ENCODE data around the gene ZNF169. TPM values are rescaled to one million over a fixed set of nuclear protein-coding genes. Genes with fewer than 3 reads are reported as not detected.
"Not testable (repeated sequence)": the region's sequence is repeated elsewhere in the genome, so short reads cannot be mapped to it uniquely, and the experiment has no call there.

ZNF169 gene
- total RNA-seq, 4 donors from 2014 or later = 5.1 to 28.5 (median 10.4) TPM

GRCh38 chr9:94213511-94214124 lies 45.5 kb upstream of the ZNF169 start:
- Histone ChIP-seq H3K27ac (no peak overlapping the region), H3K27me3 (no peaks in the 10 kb centered on the region), H3K36me3 (no peaks in the 10 kb centered on the region), H3K9me3 (no peaks in the 10 kb centered on the region), H3K4me1 (no peaks in the 10 kb centered on the region), H3K4me3 (no peak overlapping the region)
- TF ChIP-seq CTCF (IDR thresholded peaks at IDR 0.05) = peak; percentile 79 to 92 (median 88)
- no peak for TF ChIP-seq POLR2A (IDR thresholded peaks at IDR 0.05)
- intact Hi-C loops (cut with DNase I; ENCODE audit: low total_unique reads) = loop anchor here (2.0 kb wide), 1 partner anchor 149 kb away; no protein-coding TSS in a partner anchor
- DNase-seq = peak; percentile 70 to 74

GRCh38 chr9:94222870-94223269 lies 36.2 kb upstream of the ZNF169 start:
- Histone ChIP-seq H3K4me1 (no peaks in the 10 kb centered on the region), H3K4me3 (no peak overlapping the region), H3K27me3 (no peaks in the 10 kb centered on the region), H3K9me3 (no peaks in the 10 kb centered on the region), H3K36me3 (no peaks in the 10 kb centered on the region), H3K27ac (no peak overlapping the region)
- DNase-seq = no peak
- no peak for TF ChIP-seq CTCF (IDR thresholded peaks at IDR 0.05)
- no peak for TF ChIP-seq POLR2A (IDR thresholded peaks at IDR 0.05)
- intact Hi-C loops (cut with DNase I; ENCODE audit: low total_unique reads) = no loop called here

GRCh38 chr9:94225413-94225812 lies 33.7 kb upstream of the ZNF169 start:
- H3K36me3 ChIP-seq; H3K27ac ChIP-seq; H3K4me3 ChIP-seq; H3K4me1 ChIP-seq; intact Hi-C loops (cut with DNase I; ENCODE audit: low total_unique reads); H3K27me3 ChIP-seq; H3K9me3 ChIP-seq; DNase-seq: not testable (repeated sequence)

GRCh38 chr9:94228616-94229015 lies 30.5 kb upstream of the ZNF169 start:
- Histone ChIP-seq H3K36me3 (no peaks in the 10 kb centered on the region), H3K27me3 (no peaks in the 10 kb centered on the region), H3K4me1 (no peaks in the 10 kb centered on the region), H3K4me3 (no peak overlapping the region), H3K27ac (no peak overlapping the region), H3K9me3 (peaks cover 0 to 5% of the 10 kb centered on the region in 2 donors)
- no peak for TF ChIP-seq CTCF (IDR thresholded peaks at IDR 0.05)
- no peak for TF ChIP-seq POLR2A (IDR thresholded peaks at IDR 0.05)
- intact Hi-C loops (cut with DNase I; ENCODE audit: low total_unique reads) = no loop called here
- no peak for DNase-seq

- Histone ChIP-seq H3K27ac (no peak overlapping the region), H3K4me3 (no peak overlapping the region), H3K4me1 (no peaks in the 10 kb centered on the region), H3K27me3 (no peaks in the 10 kb centered on the region), H3K9me3 (peaks cover 0 to 5% of the 10 kb centered on the region in 2 donors), H3K36me3 (no peaks in the 10 kb centered on the region)
- intact Hi-C loops (cut with DNase I; ENCODE audit: low total_unique reads) = no loop called here
- DNase-seq = no peak
- TF ChIP-seq POLR2A (IDR thresholded peaks at IDR 0.05) (no peak), CTCF (IDR thresholded peaks at IDR 0.05) (no peak)
Observed at GRCh38 chr9:94232428-94232827, 26.7 kb upstream of the ZNF169 start.

- H3K9me3 ChIP-seq; DNase-seq; H3K4me3 ChIP-seq; H3K4me1 ChIP-seq; intact Hi-C loops (cut with DNase I; ENCODE audit: low total_unique reads); H3K27ac ChIP-seq; H3K36me3 ChIP-seq; H3K27me3 ChIP-seq: not testable (repeated sequence)
Observed at GRCh38 chr9:94241098-94241497, 18.0 kb upstream of the ZNF169 start.
